ENCODE data around the gene SBF1. TPM values are rescaled to one million over a fixed set of nuclear protein-coding genes. Genes with fewer than 3 reads are reported as not detected.

The SBF1 gene
- total and polyA plus RNA-seq, 2 of the 13 experiments (the other 11 are each of a cell fraction or from before 2014, with no cell fraction given): 31.7 to 40.9 TPM

DNA sequence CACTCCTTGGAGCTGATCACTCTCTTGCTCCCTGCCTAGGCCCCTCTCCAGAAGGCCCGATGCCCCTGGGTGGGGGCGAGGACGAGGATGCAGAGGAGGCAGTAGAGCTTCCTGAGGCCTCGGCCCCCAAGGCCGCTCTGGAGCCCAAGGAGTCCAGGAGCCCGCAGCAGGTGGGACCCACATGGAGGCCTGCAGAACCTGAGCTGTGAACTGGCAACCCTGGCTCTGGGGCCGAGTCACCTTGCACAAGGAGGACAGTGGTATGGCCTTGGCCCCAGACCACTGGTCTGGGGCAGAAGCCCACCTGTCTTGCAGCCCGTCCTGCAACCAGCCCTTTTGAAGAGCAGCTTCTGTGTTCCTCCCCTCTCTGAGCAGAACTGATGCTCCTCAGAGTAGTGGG lies 44.3 kb upstream of the SBF1 start:
- H3K27me3 ChIP-seq (ENCODE audit: control insufficient read depth in 1 of 2, insufficient read depth in 2 of 2, low read length in 2 of 2): no peaks in the 10 kb centered on the region
- CTCF ChIA-PET (ENCODE audit: low intra/inter-chr PET ratio, low total read pairs): no interaction called here
- no peak overlapping the region for H3K27ac ChIP-seq (ENCODE audit: extremely low read length, insufficient read depth, low read length)
- FAIRE-seq (no peak), DNase-seq (ENCODE audit: low spot score) (no peak), ATAC-seq (no peak)
- peaks cover 13% of the 10 kb centered on the region for H4K20me1 ChIP-seq (ENCODE audit: insufficient read depth, low read length)
- in situ Hi-C loops (cut with HindIII; ENCODE audit: extremely low pct_ligation_motif_present, low pct_unique_long_range_greater_than_20kb): no loop called here
- no peak overlapping the region for H3K4me2 ChIP-seq (ENCODE audit: low read depth, low read length)
- H3K4me3 ChIP-seq (replicated peaks in 1 of 3; ENCODE audit: insufficient read depth in 1 of 3, low read depth in 2 of 3, low read length in 3 of 3): no peak overlapping the region
- 95% methylated on average over 4 of the region's 8 CpGs for WGBS (ENCODE audit: low lambda C conversion rate)
- H2AFZ ChIP-seq (ENCODE audit: low read length): no peak overlapping the region
- H3K9ac ChIP-seq (ENCODE audit: insufficient read depth, low read depth, low read length): no peak overlapping the region
- H3K9me3 ChIP-seq (ENCODE audit: low read length): no peaks in the 10 kb centered on the region
- peaks cover 9% of the 10 kb centered on the region for H3K4me1 ChIP-seq (ENCODE audit: insufficient read depth, low read length)
- POLR2A ChIA-PET: no interaction called here
- intact Hi-C loops (cut with micrococcal nuclease; ENCODE audit: unreplicated experiment): no loop called here
- no TSS peak for BruUV-seq (replicated peaks)
- peaks cover 22 to 66% of the 10 kb centered on the region in 2 experiments for H3K36me3 ChIP-seq (replicated peaks in 1 of 2; ENCODE audit: control insufficient read depth in 1 of 2, insufficient read depth in 2 of 2, low read length in 2 of 2)
- H3K79me2 ChIP-seq (ENCODE audit: insufficient read depth, low read length): peaks cover 19% of the 10 kb centered on the region
- no peak for TF ChIP-seq ATF7-NPFF (CRISPR knock-in tag; IDR thresholded peaks at IDR 0.05; ENCODE audit: low read depth)
- no peak for TF ChIP-seq ZNF709 (CRISPR knock-in tag; IDR thresholded peaks at IDR 0.05)
- no peak for TF ChIP-seq TEAD2 (CRISPR knock-in tag; IDR thresholded peaks at IDR 0.05)
- no peak for TF ChIP-seq CREB3 (CRISPR knock-in tag; IDR thresholded peaks at IDR 0.05)
- no peak for TF ChIP-seq SAP130 (CRISPR knock-in tag; IDR thresholded peaks at IDR 0.05; ENCODE audit: low read depth)
- TF ChIP-seq, protein P1, sequence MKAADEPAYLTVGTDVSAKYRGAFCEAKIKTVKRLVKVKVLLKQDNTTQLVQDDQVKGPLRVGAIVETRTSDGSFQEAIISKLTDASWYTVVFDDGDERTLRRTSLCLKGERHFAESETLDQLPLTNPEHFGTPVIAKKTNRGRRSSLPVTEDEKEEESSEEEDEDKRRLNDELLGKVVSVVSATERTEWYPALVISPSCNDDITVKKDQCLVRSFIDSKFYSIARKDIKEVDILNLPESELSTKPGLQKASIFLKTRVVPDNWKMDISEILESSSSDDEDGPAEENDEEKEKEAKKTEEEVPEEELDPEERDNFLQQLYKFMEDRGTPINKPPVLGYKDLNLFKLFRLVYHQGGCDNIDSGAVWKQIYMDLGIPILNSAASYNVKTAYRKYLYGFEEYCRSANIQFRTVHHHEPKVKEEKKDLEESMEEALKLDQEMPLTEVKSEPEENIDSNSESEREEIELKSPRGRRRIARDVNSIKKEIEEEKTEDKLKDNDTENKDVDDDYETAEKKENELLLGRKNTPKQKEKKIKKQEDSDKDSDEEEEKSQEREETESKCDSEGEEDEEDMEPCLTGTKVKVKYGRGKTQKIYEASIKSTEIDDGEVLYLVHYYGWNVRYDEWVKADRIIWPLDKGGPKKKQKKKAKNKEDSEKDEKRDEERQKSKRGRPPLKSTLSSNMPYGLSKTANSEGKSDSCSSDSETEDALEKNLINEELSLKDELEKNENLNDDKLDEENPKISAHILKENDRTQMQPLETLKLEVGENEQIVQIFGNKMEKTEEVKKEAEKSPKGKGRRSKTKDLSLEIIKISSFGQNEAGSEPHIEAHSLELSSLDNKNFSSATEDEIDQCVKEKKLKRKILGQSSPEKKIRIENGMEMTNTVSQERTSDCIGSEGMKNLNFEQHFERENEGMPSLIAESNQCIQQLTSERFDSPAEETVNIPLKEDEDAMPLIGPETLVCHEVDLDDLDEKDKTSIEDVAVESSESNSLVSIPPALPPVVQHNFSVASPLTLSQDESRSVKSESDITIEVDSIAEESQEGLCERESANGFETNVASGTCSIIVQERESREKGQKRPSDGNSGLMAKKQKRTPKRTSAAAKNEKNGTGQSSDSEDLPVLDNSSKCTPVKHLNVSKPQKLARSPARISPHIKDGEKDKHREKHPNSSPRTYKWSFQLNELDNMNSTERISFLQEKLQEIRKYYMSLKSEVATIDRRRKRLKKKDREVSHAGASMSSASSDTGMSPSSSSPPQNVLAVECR (CRISPR knock-in tag; IDR thresholded peaks at IDR 0.05; ENCODE audit: borderline replicate concordance): no peak
- TF ChIP-seq ZNF382 (CRISPR knock-in tag; IDR thresholded peaks at IDR 0.05; ENCODE audit: borderline replicate concordance): no peak
- TF ChIP-seq, protein P2, sequence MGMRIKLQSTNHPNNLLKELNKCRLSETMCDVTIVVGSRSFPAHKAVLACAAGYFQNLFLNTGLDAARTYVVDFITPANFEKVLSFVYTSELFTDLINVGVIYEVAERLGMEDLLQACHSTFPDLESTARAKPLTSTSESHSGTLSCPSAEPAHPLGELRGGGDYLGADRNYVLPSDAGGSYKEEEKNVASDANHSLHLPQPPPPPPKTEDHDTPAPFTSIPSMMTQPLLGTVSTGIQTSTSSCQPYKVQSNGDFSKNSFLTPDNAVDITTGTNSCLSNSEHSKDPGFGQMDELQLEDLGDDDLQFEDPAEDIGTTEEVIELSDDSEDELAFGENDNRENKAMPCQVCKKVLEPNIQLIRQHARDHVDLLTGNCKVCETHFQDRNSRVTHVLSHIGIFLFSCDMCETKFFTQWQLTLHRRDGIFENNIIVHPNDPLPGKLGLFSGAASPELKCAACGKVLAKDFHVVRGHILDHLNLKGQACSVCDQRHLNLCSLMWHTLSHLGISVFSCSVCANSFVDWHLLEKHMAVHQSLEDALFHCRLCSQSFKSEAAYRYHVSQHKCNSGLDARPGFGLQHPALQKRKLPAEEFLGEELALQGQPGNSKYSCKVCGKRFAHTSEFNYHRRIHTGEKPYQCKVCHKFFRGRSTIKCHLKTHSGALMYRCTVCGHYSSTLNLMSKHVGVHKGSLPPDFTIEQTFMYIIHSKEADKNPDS (CRISPR knock-in tag; IDR thresholded peaks at IDR 0.05): no peak
- TF ChIP-seq, protein P3, sequence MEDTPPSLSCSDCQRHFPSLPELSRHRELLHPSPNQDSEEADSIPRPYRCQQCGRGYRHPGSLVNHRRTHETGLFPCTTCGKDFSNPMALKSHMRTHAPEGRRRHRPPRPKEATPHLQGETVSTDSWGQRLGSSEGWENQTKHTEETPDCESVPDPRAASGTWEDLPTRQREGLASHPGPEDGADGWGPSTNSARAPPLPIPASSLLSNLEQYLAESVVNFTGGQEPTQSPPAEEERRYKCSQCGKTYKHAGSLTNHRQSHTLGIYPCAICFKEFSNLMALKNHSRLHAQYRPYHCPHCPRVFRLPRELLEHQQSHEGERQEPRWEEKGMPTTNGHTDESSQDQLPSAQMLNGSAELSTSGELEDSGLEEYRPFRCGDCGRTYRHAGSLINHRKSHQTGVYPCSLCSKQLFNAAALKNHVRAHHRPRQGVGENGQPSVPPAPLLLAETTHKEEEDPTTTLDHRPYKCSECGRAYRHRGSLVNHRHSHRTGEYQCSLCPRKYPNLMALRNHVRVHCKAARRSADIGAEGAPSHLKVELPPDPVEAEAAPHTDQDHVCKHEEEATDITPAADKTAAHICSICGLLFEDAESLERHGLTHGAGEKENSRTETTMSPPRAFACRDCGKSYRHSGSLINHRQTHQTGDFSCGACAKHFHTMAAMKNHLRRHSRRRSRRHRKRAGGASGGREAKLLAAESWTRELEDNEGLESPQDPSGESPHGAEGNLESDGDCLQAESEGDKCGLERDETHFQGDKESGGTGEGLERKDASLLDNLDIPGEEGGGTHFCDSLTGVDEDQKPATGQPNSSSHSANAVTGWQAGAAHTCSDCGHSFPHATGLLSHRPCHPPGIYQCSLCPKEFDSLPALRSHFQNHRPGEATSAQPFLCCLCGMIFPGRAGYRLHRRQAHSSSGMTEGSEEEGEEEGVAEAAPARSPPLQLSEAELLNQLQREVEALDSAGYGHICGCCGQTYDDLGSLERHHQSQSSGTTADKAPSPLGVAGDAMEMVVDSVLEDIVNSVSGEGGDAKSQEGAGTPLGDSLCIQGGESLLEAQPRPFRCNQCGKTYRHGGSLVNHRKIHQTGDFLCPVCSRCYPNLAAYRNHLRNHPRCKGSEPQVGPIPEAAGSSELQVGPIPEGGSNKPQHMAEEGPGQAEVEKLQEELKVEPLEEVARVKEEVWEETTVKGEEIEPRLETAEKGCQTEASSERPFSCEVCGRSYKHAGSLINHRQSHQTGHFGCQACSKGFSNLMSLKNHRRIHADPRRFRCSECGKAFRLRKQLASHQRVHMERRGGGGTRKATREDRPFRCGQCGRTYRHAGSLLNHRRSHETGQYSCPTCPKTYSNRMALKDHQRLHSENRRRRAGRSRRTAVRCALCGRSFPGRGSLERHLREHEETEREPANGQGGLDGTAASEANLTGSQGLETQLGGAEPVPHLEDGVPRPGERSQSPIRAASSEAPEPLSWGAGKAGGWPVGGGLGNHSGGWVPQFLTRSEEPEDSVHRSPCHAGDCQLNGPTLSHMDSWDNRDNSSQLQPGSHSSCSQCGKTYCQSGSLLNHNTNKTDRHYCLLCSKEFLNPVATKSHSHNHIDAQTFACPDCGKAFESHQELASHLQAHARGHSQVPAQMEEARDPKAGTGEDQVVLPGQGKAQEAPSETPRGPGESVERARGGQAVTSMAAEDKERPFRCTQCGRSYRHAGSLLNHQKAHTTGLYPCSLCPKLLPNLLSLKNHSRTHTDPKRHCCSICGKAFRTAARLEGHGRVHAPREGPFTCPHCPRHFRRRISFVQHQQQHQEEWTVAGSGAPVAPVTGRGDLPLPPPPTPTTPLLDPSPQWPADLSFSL (CRISPR knock-in tag; IDR thresholded peaks at IDR 0.05): no peak
- no peak for TF ChIP-seq MAX (IDR thresholded peaks at IDR 0.05)

Measured in HepG2 (cell line).